GM21515 (cell line): Measurements from ENCODE around the gene ONECUT2.
"Not testable (repeated sequence)": the region's sequence is repeated elsewhere in the genome, so short reads cannot be mapped to it uniquely, and the experiment has no call there.

Experiments
- ATAC-seq: cut with Tn5 transposase; IDR thresholded peaks from one replicate; pipeline ENCODE4 v1.9.1; 2021; ENCODE audit not compliant: unreplicated experiment

The ONECUT2 gene

DNA sequence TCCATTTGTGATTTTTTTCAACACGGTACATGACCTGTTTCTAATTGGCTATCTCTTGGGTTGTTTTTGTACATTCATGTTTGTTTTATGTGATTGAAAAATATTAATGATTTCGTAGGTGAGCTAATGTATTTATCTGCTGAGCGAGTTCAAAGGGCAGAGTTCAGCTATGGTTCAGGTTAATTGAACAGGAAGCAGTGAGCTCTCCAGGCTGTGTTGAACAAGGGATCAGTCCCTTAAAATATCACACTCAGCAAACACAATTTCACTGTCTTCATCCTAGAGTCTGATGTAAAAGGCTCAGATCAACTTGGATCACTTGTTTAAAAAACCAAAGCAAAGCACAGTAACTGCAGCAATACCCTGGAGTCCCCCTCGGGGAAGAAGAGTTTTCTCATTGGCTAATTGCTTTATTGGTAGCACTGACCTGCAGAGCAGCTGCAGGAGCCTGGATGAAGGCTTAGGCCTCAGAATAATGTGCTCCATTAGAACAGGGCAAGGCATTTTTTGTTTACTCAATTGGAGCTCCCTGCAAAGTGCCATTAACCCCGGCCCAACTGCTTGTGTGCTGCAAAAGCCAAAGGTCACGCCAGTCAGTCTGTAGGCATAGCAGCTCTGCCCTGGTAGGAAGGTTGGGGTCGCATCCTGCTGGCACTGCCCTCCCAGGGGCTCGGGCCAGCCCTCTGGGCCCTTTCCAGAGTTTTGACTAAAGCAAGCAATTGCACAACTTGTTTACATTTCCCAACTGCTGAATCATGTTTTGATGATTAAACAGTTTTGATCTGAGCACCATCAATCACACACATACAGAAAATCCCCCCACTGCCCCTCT lies 10.5 kb downstream of the ONECUT2 start:
- no peak for ATAC-seq

DNA sequence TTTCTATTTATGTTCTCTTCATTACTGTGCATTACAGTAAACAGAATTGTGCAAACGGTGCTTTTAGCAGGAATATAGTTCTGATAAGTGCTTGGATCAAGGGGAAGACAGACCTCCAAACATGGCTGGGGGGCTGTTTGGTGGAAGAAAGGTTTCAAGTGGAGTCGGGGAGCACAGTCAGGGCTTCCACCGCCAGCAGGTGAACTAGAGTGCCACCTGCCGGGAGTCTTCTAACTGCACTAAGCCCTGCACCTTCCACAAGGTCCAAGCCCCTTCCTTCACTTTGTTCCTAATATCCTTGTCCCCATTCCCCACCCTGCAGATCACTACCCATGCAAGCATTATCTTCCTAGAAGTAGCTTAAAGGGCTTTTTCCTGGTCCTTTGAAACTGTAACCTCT lies 11.1 kb downstream of the ONECUT2 start:
- peak; percentile 54 for ATAC-seq

DNA sequence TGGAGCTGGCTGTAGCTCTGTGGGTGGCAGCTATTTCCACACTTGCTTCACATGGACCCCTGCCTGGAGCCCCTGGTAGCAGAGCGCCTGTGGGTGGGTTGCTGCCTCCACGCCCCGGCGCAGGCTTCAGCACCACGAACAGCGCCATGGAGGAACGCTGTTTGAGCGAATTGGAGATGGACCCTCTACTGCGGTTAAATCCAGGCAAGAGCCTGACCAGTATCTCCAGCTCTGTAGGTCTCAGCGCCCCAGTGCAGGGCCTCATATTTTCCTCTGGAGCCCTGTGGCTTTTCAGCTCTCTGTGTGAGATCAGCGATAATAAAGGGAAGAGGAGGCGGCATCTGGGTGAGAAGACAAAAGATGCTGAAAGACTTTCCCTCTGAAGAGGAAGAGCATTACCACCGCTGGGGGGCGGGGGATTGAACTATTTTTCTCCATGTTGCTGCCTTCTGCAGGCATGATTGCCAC lies 12.0 kb downstream of the ONECUT2 start:
- ATAC-seq: no peak

DNA sequence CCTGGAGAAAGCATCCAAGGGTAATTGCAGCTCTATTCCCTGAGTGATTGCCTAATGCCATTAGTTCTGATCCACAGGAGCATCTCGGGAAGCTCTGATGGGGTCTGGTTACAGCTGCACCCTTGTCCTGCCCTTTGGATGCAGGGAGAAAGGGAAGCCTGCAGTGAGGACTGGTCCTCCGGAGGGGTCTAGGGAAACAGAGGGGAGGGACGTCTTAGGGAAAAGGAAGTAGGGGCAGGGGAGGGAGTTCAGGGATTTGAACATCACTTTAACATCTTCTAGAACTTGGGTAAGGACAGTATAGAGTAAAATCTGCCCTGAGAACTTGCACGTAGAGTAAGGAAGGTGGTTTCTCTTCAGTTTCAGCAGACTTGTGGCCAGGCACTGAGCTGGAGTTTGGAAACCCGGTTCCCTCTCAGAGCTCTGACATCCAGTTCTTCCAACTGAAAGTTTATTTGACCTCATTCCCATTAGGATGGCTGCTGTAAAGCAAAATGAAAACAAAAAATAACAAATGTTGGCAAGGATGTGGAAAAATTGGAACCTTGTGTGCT lies 20.5 kb downstream of the ONECUT2 start:
- ATAC-seq: no peak

DNA sequence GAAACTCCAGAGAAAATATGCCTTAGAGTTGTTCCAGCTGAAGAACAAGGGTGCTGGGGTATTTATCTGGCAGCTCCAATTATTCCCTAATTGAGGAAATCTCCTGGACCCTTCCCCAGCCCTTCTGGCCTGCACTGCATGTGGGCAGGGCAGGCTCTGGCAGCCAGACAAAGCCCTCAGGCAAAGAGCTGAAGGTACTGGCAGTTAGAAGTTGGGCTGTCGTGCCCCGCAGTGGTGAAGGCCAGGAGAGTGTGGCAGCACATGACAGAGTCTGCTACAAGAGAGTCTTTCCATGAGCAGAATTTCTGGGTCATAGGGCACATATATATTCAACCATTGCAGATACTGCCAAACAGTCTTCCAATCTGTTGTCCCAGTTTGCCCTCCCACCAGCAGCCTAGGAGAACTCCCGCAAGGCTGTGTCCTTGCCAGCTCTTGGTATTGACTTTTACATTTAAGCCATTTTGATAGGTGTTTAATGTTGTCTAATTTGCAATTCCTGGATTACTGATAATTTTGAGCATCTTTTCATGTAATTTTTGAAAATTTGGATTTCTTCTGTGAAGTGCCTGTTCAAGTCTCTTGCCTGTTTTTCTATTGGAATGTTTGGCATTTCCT lies 26.6 kb downstream of the ONECUT2 start:
- ATAC-seq: no peak

DNA sequence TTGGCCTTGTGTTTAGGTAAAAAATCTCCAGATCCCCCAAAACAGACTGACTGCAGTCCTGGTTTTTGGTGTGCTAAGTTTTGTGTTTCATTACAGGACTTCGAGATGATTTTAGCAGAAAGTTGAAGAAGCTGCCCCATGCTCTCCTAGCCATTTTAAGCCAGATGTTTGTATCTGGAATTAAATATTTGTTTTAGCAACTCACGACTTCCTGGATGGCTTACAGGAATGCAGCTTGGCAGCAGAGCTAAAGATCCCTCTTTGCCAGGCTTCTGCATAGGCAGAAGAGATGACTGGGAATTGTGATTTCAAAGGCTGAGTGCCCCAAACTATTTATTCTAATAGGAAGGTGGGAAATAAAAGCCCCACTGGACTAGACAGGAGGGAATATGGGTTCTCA lies 31.1 kb downstream of the ONECUT2 start:
- no peak for ATAC-seq

DNA sequence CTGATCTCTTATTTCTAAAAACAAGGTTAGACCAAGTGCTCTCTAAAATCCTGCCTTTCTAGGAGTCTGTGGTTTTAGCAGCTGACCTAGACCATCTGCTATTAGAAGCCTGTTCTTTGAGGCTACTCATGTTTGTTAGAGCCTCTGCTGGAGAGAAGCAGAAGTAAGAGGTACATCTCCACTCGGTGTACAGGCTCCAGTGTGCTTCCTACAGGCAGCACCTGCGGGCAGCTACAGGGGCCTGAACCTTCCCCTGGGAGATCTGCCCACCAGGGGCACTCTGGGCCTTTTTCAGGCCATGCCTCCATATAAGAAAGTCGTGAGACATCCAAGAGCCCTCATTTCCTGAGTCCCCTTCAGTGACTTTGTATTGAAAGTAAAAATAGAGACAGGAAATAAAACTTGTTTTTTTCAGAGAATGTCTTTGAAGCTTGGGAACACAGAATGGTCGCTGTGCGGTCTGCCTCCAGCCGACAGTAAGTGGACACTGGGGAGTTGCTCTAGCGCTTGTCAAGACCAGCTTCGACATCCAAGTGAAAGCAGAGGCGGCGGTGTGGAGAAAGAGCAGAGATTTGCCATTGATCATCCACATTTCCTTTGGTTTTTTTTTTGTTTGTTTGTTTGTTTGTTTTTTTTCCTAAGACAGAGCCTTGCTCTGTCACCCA lies 31.7 kb downstream of the ONECUT2 start:
- ATAC-seq: no peak

DNA sequence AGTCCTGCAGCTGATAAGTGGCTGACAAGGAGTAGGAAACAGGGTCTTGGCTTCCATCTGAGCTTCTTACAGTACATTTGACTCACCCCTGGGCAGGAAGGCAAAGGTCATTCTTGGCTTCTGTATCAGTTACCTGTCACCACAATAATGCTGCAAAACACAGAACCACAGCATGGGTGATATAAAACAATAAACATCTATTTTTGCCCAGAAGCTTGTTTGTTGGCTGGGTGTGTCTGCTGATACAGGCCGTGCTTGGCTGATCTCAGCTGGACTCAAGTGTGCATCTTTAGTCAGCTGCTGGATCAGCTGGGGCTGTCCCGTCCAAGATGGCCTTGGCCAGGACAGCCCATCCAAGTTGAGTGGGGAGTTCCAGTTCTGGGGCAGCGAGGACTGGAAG lies 34.7 kb downstream of the ONECUT2 start:
- no peak for ATAC-seq

DNA sequence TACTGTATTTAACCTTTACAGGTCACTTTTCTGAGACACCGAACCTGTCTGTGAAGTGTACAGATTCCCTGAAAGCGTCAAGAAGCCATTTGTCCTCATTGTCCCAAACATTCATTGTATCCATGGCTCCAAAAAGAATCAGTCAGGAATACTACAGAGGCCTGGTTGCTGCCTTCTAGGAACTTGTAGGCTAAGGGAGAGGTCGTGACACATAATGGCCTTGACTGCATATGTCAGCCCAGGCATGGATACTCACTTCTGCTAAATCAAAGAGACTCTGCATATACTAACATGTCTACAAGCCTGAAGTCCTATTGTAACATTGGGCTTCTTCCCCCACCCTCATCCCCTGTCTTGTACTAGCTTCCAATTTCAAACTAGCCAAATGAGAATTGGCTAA lies 40.2 kb downstream of the ONECUT2 start:
- ATAC-seq: no peak

DNA sequence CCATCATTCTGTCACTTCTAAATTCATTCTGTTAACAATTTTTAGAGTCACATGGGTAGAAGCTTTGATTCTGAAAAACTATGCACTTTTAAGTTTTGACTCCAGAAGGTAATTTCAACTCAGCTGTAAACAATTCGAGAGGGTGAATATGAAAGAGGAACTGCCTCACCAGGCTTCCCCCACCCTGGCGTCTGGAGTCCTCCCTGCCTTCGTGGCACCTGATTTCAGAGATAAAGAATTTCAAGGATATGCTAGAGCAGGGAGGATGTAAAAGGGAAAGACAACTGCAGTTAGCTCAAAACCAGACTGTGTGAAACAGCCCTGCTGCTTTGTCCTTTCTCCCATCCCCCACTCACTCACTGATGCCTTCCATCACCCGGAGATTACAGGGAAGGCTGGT lies 40.7 kb downstream of the ONECUT2 start:
- no peak for ATAC-seq

DNA sequence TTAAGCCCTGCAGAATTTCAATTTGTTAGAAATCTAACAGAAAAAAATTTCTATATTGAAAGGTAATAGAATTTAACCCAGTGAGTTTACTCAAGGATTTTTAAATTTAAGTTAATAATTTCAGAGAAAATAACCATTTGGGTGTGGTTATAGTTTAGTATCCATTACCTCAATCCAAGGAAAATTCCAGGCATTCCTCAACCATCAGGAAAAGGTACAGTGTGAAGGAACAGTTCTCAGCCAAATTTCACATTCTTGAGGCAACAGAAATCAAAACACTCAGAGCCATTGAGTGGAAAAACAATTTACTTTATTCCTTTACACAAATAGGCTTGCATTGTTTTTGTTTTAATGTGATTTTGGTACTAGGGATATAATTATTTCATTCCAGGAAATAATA lies 45.6 kb downstream of the ONECUT2 start:
- no peak for ATAC-seq

DNA sequence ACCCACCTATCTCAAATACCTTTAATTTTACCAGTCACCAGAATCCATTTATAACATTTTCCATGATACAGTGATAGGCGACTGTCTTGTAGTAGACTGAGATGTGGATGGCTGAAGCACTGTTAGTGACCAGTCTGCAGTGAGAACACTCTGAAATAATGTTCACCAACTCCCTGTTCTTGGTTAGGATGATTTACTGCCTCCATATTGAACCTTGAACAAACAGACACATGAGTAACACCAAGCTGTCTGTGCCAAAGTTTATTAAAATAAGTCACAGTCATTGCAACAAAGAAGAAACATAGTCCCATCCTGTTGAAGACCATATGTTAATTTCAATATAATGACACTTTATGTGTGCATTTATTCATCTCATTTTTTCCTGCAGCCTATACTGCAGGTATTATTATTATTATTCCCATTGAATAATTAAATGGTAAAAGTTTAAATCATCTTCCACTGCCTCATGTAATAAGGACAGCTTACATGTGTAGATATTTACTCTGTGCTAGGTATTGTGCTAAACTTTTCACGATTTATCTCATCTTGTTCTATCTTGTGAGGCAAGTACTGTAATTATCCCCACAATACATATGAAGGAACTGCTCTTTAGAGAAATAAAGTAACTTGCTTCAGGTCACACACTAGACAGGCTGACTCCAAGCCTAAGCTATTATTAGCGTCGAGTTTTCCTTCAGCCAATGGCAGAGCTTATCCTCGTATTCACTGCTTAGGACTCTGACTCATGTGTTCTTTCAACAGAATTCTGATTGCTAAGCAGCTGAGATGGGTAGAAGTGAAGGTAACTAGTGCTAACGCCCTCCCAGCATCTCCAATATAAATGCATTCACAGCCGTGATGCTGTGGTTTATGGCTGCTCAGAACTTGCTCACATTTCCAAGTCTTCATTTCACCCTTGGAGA lies 62.5 kb downstream of the ONECUT2 start:
- ATAC-seq: no peak

DNA sequence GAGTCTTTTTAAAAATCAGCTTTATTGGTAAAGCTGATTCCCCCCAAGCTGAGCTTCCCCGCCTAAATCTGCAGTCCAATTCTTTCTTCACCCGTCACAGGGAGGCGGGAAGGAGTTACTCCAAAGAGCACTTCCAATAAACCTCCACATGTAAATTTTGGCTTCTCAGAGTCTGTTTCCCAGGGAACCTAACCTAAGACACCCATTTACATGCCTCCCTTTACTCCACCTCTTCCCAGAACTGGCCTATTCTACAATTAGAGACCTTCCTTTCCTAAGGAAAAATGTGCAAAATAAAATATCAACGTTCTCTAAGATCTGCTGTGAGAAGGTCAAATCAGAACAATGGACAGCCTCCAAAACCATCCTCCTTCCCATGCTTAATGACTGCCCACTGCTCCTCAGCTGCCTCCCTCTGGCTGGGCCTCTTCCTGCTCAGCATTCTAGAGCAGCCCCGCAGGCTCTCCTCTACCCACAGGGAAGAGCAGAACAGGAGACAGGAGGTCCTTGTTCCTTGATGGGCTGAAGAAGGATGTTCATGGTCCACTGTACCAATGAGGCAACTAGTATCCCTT lies 63.6 kb downstream of the ONECUT2 start:
- ATAC-seq: no peak

DNA sequence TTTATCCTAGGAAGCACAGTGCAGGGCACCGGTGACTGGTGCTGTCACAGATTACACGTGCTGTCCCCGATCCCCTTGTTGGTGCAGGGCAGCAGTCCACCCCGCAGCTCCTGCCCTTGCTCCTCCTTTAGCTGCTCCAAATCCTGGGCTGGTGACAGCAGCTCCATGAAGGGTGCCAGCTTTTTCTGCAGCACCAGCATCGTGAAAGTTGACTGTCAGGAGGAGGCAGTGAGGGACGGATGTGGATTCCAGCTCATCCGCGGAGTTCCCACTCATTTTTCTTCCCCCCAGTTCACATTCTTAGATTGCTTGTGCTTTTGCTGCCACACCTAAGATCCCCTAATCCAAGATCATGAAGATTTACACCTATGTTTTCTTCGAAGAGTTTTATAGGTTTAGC lies 67.5 kb downstream of the ONECUT2 start:
- no peak for ATAC-seq

DNA sequence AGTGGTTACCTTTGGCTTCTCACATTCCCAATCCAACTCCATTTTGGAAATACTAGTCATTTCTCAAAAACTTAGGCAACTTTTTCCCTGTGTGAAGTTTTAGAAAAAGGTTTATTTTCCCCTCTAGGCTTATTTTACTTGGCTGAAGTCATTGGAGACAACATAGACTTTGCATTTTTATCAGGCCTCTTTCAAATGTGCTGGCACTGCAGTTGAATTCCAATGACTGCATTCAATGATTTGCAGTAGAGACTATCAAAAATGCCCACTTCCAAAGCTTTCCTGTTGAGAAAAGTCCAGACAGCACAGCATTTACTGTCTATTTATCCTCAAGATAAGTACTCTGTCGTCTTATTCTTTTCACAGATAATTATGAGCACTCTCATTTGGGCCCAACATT lies 70.1 kb downstream of the ONECUT2 start:
- ATAC-seq: no peak

DNA sequence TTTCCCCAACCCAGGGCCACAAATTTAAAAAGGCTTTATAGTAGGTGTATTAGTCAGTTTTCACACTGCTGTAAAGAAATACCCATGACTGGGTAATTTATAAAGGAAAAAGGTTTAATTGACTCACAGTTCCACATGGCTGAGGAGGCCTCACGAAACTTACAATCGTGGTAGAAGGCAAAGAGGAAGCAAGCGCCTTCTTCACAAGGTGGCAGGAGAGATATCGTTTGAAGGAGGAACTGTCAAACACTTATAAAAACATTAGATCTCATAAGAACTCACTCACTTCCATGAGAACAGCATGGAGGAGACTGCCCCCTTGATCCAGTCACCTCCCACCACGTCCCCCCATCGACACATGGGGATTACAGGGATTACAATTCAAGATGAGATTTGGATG lies 80.9 kb downstream of the ONECUT2 start:
- ATAC-seq: no peak

DNA sequence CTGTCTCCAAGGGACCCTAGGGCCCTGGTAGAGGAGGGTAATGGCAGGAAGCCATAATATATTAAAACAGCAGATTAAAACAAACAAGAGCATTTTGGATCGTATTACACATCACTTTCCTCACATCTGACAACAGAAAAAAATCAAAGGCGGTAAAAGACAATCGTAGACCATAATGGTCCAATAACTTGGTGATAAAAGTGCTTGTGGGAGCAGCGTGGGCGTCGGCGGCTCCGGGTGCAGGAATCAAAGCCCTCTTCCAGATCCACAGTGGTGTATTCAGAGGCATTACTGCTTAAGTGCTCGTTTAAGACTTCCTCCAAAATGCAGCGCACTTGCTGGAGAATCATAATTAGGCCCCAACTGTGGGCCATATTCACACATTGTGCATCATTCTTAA lies 83.4 kb downstream of the ONECUT2 start:
- no peak for ATAC-seq

DNA sequence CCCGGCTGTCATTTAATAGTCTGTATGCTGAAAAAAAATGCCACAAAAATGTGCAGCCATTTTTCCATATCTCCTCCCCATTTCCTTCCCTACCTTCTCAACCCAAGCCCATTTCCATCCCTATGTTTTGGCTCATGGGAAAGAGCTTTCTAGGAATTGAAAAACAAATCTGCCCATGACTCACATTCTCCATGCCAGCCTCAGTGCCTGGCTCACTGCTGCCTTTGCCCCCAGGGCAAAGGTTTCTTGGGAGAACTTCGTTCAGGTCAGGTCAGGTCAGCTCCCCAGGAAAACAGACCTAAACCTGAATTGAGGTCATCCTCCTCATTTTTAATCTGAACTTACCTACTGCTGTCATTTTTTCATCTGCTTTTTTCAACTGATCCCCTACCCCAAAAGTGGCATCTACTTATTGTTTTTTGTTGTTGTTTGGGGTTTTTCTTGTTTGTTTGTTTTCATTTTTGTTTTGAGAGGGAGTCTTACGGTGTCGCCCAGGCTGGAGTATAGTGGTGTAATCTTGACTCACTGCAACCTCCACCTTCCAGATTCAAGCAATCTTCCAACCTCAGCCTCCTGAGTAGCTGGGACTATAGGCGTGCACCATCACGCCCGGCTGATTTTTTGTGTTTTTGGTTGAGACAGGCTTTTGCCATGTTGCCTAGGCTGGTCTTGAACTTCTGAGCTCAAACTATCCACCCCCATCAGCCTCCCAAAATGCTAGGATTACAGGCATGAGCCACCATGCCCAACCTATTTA lies 84.7 kb downstream of the ONECUT2 start:
- ATAC-seq: no peak

DNA sequence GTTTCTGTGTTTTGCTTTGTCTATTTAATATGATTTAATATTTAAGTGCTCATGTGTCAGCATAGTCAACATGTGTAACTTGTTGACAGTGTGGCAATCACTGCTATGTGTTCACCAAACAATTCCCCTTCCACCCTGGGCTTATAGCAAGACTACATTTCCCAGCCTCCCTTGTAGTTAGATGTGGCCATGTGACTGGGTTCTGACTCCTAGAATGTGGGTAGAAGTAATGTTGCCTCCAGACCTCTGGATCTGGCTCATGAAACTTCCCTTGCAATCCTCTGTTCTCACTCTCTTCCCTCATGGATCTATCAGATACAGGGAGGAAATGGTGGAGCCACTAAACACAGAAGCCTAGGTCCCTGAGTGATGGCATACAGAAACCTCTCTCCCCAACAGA lies 87.2 kb downstream of the ONECUT2 start:
- ATAC-seq: not testable (repeated sequence)
